HEK293 (cell line): ENCODE data around the gene UTP15.

Source experiments
- CTCF ChIA-PET: fragments of 350-600 bp; formaldehyde crosslinking; extraction: SDS; loops from one replicate; lab custom pipeline; 2021; ENCODE audit warnings: antibody characterized with exemption; lab: Yijun Ruan, JAX
- POLR2A ChIA-PET: fragments of 300-600 bp; formaldehyde crosslinking; extraction: SDS; loops from one replicate; lab custom pipeline; 2020; ENCODE audit warnings: antibody characterized with exemption, inconsistent platforms; lab: Yijun Ruan, JAX
- H3K27ac ChIP-seq: fragments of 200-500 bp; sonication (Bioruptor generic); 2 replicates; pipeline ENCODE4 v1.5.1; 2014; ENCODE audit warnings: low read depth, low read length, control low read depth, inconsistent platforms; ENCODE audit errors: extremely low read depth
- H3K36me3 ChIP-seq, 2 experiments: fragments of 200-500 bp in 1 of 2; sonication (Bioruptor generic) in 1 of 2; 1 replicate in 1 of 2; 2 replicates in 1 of 2; pipeline ENCODE4 v1.5.1; 2014 to 2017; ENCODE audit warnings: inconsistent platforms in 2 of 2, low read length in 2 of 2; ENCODE audit not compliant: control insufficient read depth in 2 of 2, insufficient read depth in 1 of 2
- H3K4me1 ChIP-seq: fragments of 200-500 bp; sonication (Bioruptor generic); 2 replicates; pipeline ENCODE4 v1.5.1; 2014; ENCODE audit warnings: mild to moderate bottlenecking, low read length, inconsistent platforms; ENCODE audit not compliant: control insufficient read depth, insufficient read depth
- H3K4me3 ChIP-seq: 2 replicates; pipeline ENCODE4 v1.5.1; 2011; ENCODE audit warnings: low read depth, mild to moderate bottlenecking, control low read depth, low read length, moderate library complexity
- H3K9me3 ChIP-seq: fragments of 200-500 bp; sonication (Bioruptor generic); 2 replicates; pipeline ENCODE4 v1.5.1; 2014; ENCODE audit warnings: low read depth, low read length, inconsistent platforms; ENCODE audit not compliant: control insufficient read depth, insufficient read depth
- KLF1 ChIP-seq: fragments of 450-650 bp; formaldehyde crosslinking; IDR thresholded peaks from 2 replicates; pipeline ENCODE4 v1.5.1; 2016; ENCODE audit warnings: missing biosample characterization, missing genetic modification characterization
- MYNN ChIP-seq: fragments of 450-650 bp; formaldehyde crosslinking; IDR thresholded peaks from 2 replicates; pipeline ENCODE4 v1.5.1; 2016; ENCODE audit warnings: missing biosample characterization, missing genetic modification characterization, borderline replicate concordance
- MZF1 ChIP-seq: fragments of 450-650 bp; formaldehyde crosslinking; IDR thresholded peaks from 2 replicates; pipeline ENCODE4 v1.5.1; 2017; ENCODE audit warnings: missing biosample characterization, missing genetic modification characterization, borderline replicate concordance
- SP7 ChIP-seq: fragments of 450-650 bp; formaldehyde crosslinking; IDR thresholded peaks from 2 replicates; pipeline ENCODE4 v1.5.1; 2016; ENCODE audit warnings: missing biosample characterization, missing genetic modification characterization
- ZBTB17 ChIP-seq: fragments of 450-650 bp; formaldehyde crosslinking; IDR thresholded peaks from 2 replicates; pipeline ENCODE4 v1.5.1; 2016; ENCODE audit warnings: missing biosample characterization, missing genetic modification characterization
- ZNF121 ChIP-seq: fragments of 450-650 bp; formaldehyde crosslinking; IDR thresholded peaks from 2 replicates; pipeline ENCODE4 v1.5.1; 2016; ENCODE audit warnings: missing biosample characterization, missing genetic modification characterization
- ZNF214 ChIP-seq: fragments of 450-650 bp; formaldehyde crosslinking; IDR thresholded peaks from 2 replicates; pipeline ENCODE4 v1.5.1; 2017; ENCODE audit warnings: missing biosample characterization, mild to moderate bottlenecking, missing genetic modification characterization, borderline replicate concordance
- ZNF221 ChIP-seq: fragments of 450-650 bp; formaldehyde crosslinking; IDR thresholded peaks from 2 replicates; pipeline ENCODE4 v1.5.1; 2017; ENCODE audit warnings: missing biosample characterization, missing genetic modification characterization, borderline replicate concordance
- ZNF335 ChIP-seq: fragments of 450-650 bp; formaldehyde crosslinking; conservative IDR thresholded peaks from 2 replicates; pipeline ENCODE4 v1.5.1; 2016; ENCODE audit warnings: missing biosample characterization, missing genetic modification characterization
- ZNF501 ChIP-seq: fragments of 450-650 bp; formaldehyde crosslinking; IDR thresholded peaks from 2 replicates; pipeline ENCODE4 v1.5.1; 2016; ENCODE audit warnings: missing biosample characterization, missing genetic modification characterization
- ZNF561 ChIP-seq: fragments of 450-650 bp; IDR thresholded peaks from 2 replicates; pipeline ENCODE4 v1.5.1; 2018; ENCODE audit warnings: missing biosample characterization, missing genetic modification characterization, borderline replicate concordance
- ZNF660 ChIP-seq: fragments of 450-650 bp; IDR thresholded peaks from 2 replicates; pipeline ENCODE4 v1.5.1; 2018; ENCODE audit warnings: missing biosample characterization, mild to moderate bottlenecking, missing genetic modification characterization
- ZNF76 ChIP-seq: fragments of 450-650 bp; formaldehyde crosslinking; IDR thresholded peaks from 2 replicates; pipeline ENCODE4; 2016; ENCODE audit warnings: low read depth, missing biosample characterization, missing genetic modification characterization, borderline replicate concordance
- TF ChIP-seq, protein P1 (sequence below): fragments of 450-650 bp; IDR thresholded peaks from 2 replicates; pipeline ENCODE4 v1.5.1; 2018; ENCODE audit warnings: missing biosample characterization, missing genetic modification characterization
- TF ChIP-seq, protein P2 (sequence below): fragments of 450-650 bp; formaldehyde crosslinking; IDR thresholded peaks from 2 replicates; pipeline ENCODE4 v1.5.1; 2016; ENCODE audit warnings: missing biosample characterization, missing genetic modification characterization
- TF ChIP-seq, protein P3 (sequence below): fragments of 450-650 bp; formaldehyde crosslinking; IDR thresholded peaks from 2 replicates; pipeline ENCODE4 v1.5.1; 2016; ENCODE audit warnings: missing biosample characterization, missing genetic modification characterization, borderline replicate concordance
- TF ChIP-seq, protein P4 (sequence below): IDR thresholded peaks from 2 replicates; pipeline ENCODE4 v1.6.1; 2011; ENCODE audit warnings: mild to moderate bottlenecking, low read depth, low read length, borderline replicate concordance

The UTP15 gene

DNA sequence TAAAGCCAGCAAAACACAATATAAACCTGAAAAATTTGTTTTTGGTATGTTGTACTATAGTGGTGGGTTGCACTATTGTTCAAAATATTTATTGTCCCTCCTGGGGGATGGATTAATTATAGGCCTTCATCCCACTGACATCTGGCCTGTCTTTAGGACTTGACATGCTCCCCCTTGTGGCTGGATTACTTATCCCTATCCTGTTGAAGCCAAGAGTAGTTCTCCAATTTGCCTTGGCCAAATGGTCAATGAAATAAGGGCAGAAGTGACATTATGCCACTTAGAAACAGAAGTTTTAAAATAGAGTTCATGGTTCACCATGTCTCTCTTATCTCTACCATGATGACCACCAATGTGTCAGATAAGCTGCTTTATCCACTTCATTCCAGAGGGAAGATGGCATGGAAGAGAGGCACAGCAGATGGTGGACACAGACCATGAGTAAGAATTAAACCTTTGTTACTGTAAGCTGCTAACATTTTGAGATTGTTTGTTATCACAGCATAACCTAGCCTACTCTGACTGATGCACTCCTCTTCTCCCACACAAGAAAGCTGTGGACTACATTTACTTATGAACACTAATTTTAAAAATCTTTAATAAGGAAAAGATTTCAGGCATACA, 31.3 kb downstream of the UTP15 start:
- H3K36me3 ChIP-seq = no peaks in the 10 kb centered on the region

DNA sequence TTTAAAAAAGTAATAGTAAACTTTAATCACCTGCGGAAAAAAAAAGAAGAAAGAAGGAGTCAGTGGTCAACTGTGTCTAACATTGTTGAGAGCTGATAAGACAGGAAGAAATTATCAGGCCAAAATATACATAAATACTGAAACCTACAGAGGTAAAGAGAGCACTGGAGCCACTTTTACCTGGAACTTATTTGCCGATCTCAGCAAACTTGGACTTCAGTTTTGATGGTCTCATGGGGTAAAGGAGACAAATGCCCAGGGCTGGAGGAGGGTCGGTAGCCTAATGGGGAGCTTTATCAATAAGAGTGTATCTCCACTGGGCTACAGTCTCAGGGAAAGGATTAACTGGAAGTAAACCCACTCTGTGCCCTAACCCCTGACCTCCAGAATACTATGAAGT, 33.8 kb downstream of the UTP15 start:
- CTCF ChIA-PET = interaction anchor here (0.9 kb wide), 1 partner anchor 8 kb away, joined by 3 read pairs; no protein-coding TSS in a partner anchor
- Histone ChIP-seq H3K4me3 (no peak overlapping the region), H3K9me3 (no peaks in the 10 kb centered on the region), H3K36me3 (no peaks in the 10 kb centered on the region), H3K4me1 (no peaks in the 10 kb centered on the region), H3K27ac (no peak overlapping the region)
- no peak for TF ChIP-seq ZNF121
- no peak for TF ChIP-seq KLF1 (tag by site-specific recombination)
- TF ChIP-seq, protein P1, sequence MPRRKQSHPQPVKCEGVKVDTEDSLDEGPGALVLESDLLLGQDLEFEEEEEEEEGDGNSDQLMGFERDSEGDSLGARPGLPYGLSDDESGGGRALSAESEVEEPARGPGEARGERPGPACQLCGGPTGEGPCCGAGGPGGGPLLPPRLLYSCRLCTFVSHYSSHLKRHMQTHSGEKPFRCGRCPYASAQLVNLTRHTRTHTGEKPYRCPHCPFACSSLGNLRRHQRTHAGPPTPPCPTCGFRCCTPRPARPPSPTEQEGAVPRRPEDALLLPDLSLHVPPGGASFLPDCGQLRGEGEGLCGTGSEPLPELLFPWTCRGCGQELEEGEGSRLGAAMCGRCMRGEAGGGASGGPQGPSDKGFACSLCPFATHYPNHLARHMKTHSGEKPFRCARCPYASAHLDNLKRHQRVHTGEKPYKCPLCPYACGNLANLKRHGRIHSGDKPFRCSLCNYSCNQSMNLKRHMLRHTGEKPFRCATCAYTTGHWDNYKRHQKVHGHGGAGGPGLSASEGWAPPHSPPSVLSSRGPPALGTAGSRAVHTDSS (tag by site-specific recombination) = no peak
- TF ChIP-seq ZNF214 = no peak
- no peak for TF ChIP-seq ZNF221 (tag by site-specific recombination)
- TF ChIP-seq MZF1 (tag by site-specific recombination) = no peak
- TF ChIP-seq, protein P2, sequence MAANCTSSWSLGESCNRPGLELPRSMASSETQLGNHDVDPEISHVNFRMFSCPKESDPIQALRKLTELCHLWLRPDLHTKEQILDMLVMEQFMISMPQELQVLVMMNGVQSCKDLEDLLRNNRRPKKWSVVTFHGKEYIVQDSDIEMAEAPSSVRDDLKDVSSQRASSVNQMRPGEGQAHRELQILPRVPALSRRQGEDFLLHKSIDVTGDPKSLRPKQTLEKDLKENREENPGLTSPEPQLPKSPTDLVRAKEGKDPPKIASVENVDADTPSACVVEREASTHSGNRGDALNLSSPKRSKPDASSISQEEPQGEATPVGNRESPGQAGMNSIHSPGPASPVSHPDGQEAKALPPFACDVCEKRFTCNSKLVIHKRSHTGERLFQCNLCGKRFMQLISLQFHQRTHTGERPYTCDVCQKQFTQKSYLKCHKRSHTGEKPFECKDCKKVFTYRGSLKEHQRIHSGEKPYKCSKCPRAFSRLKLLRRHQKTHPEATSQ (tag by site-specific recombination) = no peak
- TF ChIP-seq, all 188 proteins: peak for 0
- POLR2A ChIA-PET = no interaction called here

More for the DNA sequence above, 31.3 kb downstream of the UTP15 start:
- TF ChIP-seq SP7 (tag by site-specific recombination) (peak; percentile 42; the same call in 1 of the 2 replicates), ZNF660 (tag by site-specific recombination) (0 out of 2 replicates have a peak, but pooled peaks have one; percentile 29), ZBTB17 (tag by site-specific recombination) (no peak), MYNN (no peak), ZNF561 (tag by site-specific recombination) (no peak), ZNF335 (tag by site-specific recombination) (peak; percentile 54)
- TF ChIP-seq, protein P1 (tag by site-specific recombination) = 0 out of 2 replicates have a peak, but pooled peaks have one; percentile 26
- H3K4me1 ChIP-seq = 0 out of 2 replicates have a peak, but pooled peaks cover 2% of the 10 kb centered on the region
- no peaks in the 10 kb centered on the region for H3K9me3 ChIP-seq
- H3K27ac ChIP-seq = no peak overlapping the region
- CTCF ChIA-PET = interaction anchor here (0.5 to 2.0 kb wide), 37 partner anchors 9 to 1122 kb away, joined by 3 to 17 read pairs (median 4); partner anchors contain the start of gene ANKRA2
- H3K4me3 ChIP-seq = no peak overlapping the region
- POLR2A ChIA-PET = no interaction called here

DNA sequence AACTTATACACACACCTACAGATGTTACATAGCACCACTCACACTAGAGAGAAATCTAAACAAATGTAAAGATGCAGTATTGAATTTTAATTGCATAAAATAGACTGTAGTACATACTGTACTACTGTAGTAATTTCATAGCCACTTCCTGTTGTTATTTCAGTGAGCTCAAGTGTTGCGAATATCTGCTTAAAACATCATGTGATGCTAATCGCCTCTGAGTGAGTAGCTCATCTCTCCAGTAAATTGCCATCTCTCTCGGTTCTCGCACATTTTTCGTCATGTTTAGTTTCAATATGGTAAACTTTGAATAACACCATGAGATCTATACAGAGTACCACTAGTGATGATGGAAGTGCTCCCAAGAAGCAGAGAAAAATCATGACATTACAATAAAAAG, 38.5 kb downstream of the UTP15 start:
- Histone ChIP-seq H3K27ac (no peak overlapping the region), H3K36me3 (no peaks in the 10 kb centered on the region), H3K4me1 (no peaks in the 10 kb centered on the region), H3K4me3 (no peak overlapping the region), H3K9me3 (no peaks in the 10 kb centered on the region)
- CTCF ChIA-PET = no interaction called here
- POLR2A ChIA-PET = no interaction called here
- TF ChIP-seq, protein P3, sequence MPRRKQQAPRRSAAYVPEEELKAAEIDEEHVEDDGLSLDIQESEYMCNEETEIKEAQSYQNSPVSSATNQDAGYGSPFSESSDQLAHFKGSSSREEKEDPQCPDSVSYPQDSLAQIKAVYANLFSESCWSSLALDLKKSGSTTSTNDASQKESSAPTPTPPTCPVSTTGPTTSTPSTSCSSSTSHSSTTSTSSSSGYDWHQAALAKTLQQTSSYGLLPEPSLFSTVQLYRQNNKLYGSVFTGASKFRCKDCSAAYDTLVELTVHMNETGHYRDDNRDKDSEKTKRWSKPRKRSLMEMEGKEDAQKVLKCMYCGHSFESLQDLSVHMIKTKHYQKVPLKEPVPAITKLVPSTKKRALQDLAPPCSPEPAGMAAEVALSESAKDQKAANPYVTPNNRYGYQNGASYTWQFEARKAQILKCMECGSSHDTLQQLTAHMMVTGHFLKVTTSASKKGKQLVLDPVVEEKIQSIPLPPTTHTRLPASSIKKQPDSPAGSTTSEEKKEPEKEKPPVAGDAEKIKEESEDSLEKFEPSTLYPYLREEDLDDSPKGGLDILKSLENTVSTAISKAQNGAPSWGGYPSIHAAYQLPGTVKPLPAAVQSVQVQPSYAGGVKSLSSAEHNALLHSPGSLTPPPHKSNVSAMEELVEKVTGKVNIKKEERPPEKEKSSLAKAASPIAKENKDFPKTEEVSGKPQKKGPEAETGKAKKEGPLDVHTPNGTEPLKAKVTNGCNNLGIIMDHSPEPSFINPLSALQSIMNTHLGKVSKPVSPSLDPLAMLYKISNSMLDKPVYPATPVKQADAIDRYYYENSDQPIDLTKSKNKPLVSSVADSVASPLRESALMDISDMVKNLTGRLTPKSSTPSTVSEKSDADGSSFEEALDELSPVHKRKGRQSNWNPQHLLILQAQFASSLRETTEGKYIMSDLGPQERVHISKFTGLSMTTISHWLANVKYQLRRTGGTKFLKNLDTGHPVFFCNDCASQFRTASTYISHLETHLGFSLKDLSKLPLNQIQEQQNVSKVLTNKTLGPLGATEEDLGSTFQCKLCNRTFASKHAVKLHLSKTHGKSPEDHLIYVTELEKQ (tag by site-specific recombination) = no peak
- no peak for TF ChIP-seq ZNF501 (tag by site-specific recombination)
- no peak for TF ChIP-seq ZNF76 (tag by site-specific recombination)
- TF ChIP-seq, protein P1 (tag by site-specific recombination) = no peak
- TF ChIP-seq, protein P4, sequence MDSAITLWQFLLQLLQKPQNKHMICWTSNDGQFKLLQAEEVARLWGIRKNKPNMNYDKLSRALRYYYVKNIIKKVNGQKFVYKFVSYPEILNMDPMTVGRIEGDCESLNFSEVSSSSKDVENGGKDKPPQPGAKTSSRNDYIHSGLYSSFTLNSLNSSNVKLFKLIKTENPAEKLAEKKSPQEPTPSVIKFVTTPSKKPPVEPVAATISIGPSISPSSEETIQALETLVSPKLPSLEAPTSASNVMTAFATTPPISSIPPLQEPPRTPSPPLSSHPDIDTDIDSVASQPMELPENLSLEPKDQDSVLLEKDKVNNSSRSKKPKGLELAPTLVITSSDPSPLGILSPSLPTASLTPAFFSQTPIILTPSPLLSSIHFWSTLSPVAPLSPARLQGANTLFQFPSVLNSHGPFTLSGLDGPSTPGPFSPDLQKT = no peak
